RWPE1 (cell line): ENCODE data around the gene C21orf91.

Experiments
- CTCF ChIA-PET: fragments of 350-600 bp; sonication (Branson Sonifier 250); formaldehyde crosslinking; extraction: SDS; loops from one replicate; lab custom pipeline; 2021; lab: Yijun Ruan, JAX
- POLR2A ChIA-PET: fragments of 400-600 bp; formaldehyde crosslinking; extraction: SDS; loops from one replicate; lab custom pipeline; 2020; ENCODE audit warnings: antibody characterized with exemption; ENCODE audit not compliant: low non-redundant PET; lab: Yijun Ruan, JAX
- DNase-seq: peaks from one replicate; pipeline ENCODE4 v3.0.0; 2012; ENCODE audit warnings: low spot score
- H3K27ac ChIP-seq: fragments of 450-650 bp; 2 replicates; pipeline ENCODE4 v1.5.1; 2017
- TF ChIP-seq, protein P1 (sequence below): fragments of 450-650 bp; conservative IDR thresholded peaks from 2 replicates; pipeline ENCODE4 v1.5.1; 2017; ENCODE audit warnings: low read depth, mild to moderate bottlenecking

Gene C21orf91

DNA sequence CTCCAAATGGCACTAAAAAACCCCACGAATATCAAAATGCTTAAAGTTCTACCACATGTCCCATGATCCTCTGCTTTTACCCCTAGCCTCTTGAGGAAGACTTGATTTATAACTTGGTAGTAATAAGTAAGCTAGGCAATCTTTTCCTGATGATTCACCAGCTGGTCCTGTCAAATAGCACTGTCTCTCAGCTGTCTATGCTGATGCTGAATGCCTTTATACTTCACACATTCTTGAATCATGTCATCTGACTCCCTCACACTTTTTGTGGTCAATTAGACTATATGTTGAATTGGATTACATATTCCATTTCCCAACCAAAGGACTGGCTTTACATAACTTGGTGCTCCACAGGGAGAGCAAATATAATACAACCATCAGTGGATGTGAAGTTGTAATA, 16.6 kb downstream of the C21orf91 start:
- no peak overlapping the region for H3K27ac ChIP-seq
- CTCF ChIA-PET = no interaction called here
- POLR2A ChIA-PET = no interaction called here
- DNase-seq = peak; percentile 9
- TF ChIP-seq, protein P1, sequence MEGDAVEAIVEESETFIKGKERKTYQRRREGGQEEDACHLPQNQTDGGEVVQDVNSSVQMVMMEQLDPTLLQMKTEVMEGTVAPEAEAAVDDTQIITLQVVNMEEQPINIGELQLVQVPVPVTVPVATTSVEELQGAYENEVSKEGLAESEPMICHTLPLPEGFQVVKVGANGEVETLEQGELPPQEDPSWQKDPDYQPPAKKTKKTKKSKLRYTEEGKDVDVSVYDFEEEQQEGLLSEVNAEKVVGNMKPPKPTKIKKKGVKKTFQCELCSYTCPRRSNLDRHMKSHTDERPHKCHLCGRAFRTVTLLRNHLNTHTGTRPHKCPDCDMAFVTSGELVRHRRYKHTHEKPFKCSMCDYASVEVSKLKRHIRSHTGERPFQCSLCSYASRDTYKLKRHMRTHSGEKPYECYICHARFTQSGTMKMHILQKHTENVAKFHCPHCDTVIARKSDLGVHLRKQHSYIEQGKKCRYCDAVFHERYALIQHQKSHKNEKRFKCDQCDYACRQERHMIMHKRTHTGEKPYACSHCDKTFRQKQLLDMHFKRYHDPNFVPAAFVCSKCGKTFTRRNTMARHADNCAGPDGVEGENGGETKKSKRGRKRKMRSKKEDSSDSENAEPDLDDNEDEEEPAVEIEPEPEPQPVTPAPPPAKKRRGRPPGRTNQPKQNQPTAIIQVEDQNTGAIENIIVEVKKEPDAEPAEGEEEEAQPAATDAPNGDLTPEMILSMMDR = no peak

DNA sequence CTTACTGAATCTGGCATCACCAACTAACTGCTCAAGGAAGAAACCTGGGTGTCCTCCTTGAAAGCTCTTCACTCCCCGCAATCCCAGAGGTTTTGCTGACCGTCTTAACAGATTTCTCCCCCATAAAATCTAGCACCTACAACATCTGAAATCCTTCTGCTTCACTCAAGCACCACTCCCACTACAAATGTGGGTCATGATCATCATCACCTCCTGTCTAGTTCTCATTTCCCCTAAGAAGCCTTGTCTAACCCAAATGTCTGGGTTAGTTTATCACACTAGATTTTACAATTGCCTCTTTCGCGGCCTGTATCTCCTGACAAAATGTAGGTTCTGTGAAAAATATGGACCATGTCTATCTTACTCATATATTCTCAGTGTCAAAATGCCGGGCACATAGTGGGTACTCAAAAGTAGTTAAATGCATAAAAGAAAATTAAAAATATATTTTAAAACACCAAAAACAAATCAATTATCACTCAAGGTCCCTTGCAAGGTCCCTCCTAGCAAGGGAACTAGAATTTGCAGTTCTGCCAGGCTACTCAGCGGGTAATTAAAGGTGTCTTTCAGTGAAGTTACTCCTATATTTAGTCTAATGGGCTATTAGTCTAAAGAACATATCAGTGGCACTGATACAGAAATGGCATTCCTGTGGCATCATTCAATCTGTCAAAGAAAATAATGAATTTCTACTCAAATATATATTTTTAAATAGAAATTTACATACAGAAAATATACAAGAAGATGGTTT, 19.6 kb downstream of the C21orf91 start:
- no peak for DNase-seq
- TF ChIP-seq, protein P1 = no peak
- ChIA-PET CTCF (no interaction called here), POLR2A (no interaction called here)
- no peak overlapping the region for H3K27ac ChIP-seq

DNA sequence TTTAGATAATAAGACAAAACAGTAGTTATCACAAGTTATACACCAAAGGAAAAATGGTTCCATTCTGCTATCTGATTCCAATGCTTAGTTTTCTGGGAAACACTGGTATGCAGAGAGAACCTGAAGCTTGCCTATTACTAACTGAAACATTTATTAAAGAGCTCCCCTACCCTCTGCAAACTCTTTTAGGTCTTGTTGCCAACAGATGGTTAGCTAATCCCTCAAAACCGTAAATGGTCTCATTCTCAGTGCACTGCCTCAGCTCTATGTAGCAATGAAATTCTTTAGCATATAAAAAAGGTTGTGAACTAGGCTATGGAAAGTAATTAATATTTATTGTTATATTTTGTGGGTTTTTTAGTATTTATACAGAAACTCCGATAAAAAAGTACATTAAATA, 20.4 kb downstream of the C21orf91 start:
- ChIA-PET CTCF (interaction anchor here (0.6 kb wide), 1 partner anchor 242 kb away, joined by 4 read pairs; no protein-coding TSS in a partner anchor), POLR2A (no interaction called here)
- TF ChIP-seq, protein P1 = no peak
- no peak for DNase-seq
- H3K27ac ChIP-seq = no peak overlapping the region

DNA sequence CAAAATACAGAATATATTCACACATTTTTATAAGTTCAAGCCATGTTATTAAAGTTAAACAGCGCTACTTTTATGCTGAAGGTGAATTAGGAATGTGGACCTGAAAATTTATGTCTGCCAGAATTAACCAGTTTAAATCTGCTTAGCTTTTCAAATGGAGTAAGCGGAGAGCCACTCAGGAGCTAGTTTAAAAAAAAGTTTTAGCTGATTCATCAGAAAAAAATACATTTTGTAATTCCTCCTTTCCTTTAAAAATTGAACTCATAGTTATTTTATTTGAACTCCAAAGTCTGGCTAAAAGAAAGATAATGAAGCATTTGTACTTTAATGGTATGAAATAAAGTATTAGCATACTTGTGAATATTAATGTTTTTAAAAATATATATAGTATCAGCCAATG, 21.2 kb downstream of the C21orf91 start:
- TF ChIP-seq, protein P1 = no peak
- no peak overlapping the region for H3K27ac ChIP-seq
- ChIA-PET CTCF (interaction anchor here (0.6 kb wide), 2 partner anchors 86 to 243 kb away, joined by 3 to 4 read pairs; no protein-coding TSS in a partner anchor), POLR2A (no interaction called here)
- no peak for DNase-seq

DNA sequence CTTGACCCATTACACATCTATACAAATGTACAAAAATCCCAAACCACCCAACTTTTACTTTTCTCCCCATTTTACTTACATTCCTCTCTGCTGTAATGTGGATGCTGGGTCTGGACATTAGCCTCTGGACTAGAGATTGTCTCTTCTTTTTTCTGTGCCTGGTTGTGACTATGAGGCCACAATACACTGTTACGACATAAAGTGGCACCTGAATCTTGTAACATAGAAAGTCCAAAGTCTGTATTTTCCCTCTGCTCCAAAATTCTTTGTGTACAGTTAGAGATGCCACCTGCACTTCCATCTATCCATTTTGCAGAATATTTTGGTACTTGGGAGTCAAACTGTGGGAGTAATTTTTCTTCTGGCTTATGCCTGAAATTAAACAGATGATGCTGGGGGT, 22.7 kb downstream of the C21orf91 start:
- POLR2A ChIA-PET = no interaction called here
- TF ChIP-seq, protein P1 = no peak
- CTCF ChIA-PET = no interaction called here

DNA sequence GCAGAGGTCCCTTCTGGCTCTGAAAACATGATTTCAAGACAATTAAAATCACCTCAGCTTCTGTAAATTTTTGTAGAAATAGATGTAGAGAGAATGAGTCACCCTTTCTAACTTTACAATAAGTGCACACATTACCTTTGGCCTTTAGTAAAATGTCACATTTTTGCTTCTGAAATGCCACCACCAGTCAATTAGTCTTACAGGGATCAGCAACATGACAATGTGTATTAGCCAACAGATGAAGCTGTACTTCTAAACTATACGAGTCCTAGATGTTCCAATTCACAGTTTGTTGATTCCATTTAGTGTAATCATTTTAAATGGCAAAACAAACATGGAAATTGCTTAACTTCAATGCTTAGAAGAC, 23.1 kb downstream of the C21orf91 start:
- ChIA-PET POLR2A (no interaction called here), CTCF (no interaction called here)
- no peak for DNase-seq
- H3K27ac ChIP-seq = no peak overlapping the region
- TF ChIP-seq, protein P1 = no peak

More for the DNA sequence above, 22.7 kb downstream of the C21orf91 start:
- no peak overlapping the region for H3K27ac ChIP-seq
- DNase-seq = no peak
